Frontal cortex (tissue), 4 donors: ENCODE data around the gene CALML5. TPM values are rescaled to one million over a fixed set of nuclear protein-coding genes. Genes with fewer than 3 reads are reported as not detected.

ENCODE experiments used
- DNase-seq, 2 donors: peaks; one replicate each; pipeline ENCODE4 v3.0.0; 2012; ENCODE audit warnings: low spot score in 2 of 2
- FAIRE-seq: peaks from 2 replicates; lab custom pipeline; 2012; peaks lifted over from hg19 to GRCh38; lab: Jason Lieb, UNC
- total RNA-seq: library from RNA; depleted of rRNA; stranded (reverse); fragments of >200 nt; gene quantifications from one replicate; pipeline ENCODE4 v1.2.3, GENCODE V29; 2014
- donor health status: control.
- donor health status: control.
- donor health status: control.

The CALML5 gene
- total RNA-seq, 1 donor from 2014 or later: not detected

DNA sequence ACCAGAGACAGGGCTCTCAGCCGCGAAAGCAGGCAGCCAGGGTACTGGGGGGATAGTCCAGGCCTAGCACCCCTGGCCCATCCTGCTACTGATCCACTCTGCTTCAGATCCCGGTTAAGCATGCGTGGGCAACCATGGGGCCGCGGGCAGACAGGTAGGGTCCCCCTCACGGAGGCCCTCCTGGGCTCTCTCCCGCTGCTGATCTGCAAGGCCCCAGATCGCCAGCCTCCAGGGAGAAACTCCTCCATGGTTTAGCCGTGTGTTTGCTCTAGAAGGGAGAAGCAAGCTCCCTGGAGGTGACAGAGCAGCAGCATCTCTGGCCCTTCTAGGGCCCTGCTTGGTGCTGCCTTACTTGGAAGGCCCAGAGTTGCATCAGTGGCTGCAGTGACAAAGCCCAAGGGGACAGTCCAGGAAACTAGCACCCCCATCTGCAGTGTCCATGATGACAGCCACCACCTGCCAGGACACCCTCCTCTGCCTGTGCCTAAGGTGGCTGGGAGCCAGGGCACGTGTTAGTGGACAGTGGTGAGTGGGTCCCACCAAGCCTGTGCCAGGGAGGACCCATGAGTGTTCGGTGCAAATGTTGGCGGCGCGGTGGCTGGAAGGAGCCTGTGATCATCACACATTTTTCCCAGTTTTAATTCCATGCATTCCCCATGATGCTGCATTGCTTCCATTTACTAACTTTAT is 29.2 kb downstream of the CALML5 start:
- DNase-seq (no peak), FAIRE-seq (no peak)

- DNase-seq: no peak
- FAIRE-seq: no peak
Observed at GRCh38 chr10:5469353-5470061, 29.9 kb downstream of the CALML5 start.

DNA sequence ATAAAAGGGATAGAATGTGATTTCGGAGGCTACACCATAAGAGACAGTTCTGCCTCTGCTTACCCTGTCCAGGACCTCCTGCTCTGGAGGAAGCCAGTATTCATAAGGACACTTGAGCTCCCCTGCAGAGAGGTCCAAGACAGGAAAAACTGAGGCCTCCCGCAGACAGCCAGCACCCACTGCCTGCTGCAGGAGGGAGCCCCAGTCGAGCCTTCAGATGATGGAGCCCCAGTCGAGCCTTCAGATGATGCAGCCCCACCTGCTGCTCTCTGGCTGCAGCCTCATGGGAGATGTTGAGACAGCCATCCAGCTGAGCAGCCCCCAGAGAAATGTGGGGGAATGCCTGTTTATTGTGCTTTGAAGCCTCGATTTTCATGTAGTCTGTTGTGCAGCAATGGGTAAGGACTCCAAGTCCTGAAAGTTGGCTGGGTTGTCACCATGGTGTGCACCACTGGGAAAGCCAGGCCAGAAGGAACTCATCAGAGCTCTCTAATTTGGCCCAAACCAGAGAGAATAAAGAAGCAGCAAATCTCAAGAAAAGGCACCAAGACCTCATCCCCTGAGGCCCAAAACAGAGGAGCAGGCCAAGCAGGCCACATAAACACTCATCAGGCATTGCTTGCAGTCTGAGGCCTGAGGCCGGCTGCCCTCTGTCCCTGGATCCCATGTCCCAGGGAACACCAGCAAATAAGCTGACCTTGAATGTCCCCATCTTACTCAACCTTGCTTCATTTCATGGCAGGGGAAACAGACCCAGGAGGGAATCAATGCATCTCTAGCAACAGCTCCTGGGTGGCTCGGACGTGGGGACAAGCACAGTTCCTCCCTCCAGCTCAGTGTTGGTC is 30.9 kb downstream of the CALML5 start:
- no peak for DNase-seq
- FAIRE-seq: no peak

DNA sequence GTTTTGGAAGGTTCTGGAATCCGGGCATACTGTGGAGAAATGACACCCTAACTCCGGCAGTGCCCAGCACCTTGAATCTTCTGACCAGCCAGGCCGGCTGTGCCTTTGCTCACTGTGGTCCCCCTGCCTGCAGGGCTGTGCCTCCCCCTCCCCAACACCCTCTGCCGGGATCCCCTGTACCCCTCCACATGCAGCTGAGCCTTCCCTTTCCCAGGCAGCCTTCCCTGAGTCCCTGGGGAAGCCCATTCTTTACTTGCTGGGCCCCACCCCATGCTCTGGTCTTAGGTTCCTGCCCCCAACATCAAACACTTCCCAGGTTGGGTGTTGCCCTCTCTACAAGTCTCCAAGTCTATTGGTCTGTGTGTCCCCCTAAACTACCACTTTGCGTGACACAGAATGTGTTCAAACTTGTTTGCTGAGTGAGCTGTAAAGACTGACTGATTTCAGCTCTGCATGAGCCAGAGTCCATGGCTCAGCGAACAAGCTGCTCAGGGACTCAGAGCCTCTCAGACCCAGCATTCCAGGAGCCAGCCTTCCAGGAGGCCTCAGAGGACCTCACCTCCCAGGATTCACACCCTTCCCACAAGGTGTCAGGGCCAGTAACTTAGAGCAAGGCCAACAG is 31.6 kb downstream of the CALML5 start:
- no peak for FAIRE-seq
- DNase-seq: no peak

- no peak for FAIRE-seq
Observed at GRCh38 chr10:5467207-5467535, 32.2 kb downstream of the CALML5 start.

GRCh38 chr10:5466451-5467206 is 32.7 kb downstream of the CALML5 start:
- FAIRE-seq (no peak), DNase-seq (no peak)

More at GRCh38 chr10:5467207-5467535, 32.2 kb downstream of the CALML5 start:
- no peak for DNase-seq

- DNase-seq (no peak), FAIRE-seq (no peak)
Observed at GRCh38 chr10:5465976-5466450, 33.4 kb downstream of the CALML5 start.

DNA sequence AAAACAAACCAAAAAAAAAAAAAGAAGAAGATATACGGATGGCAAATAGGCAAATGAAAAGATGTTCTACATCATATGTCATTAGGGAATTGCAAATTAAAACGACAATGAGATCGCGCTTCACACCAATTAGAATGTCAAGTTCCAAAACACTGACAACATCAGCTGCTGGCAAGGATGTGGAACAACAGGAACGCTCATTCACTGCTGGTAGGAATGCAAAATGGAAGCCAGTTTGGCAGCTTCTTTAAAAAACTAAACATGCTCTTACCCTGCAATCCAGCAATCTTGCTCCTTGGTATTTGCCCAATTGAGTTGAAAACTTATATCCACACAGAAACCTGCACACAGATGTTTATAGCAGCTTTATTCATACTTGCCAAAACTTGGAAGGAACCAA is 34.8 kb downstream of the CALML5 start:
- FAIRE-seq (no peak), DNase-seq (no peak)

- DNase-seq (no peak), FAIRE-seq (no peak)
Observed at GRCh38 chr10:5462841-5463293, 36.5 kb downstream of the CALML5 start.

- FAIRE-seq (no peak), DNase-seq (no peak)
Observed at GRCh38 chr10:5461914-5462840, 37.2 kb downstream of the CALML5 start.

DNA sequence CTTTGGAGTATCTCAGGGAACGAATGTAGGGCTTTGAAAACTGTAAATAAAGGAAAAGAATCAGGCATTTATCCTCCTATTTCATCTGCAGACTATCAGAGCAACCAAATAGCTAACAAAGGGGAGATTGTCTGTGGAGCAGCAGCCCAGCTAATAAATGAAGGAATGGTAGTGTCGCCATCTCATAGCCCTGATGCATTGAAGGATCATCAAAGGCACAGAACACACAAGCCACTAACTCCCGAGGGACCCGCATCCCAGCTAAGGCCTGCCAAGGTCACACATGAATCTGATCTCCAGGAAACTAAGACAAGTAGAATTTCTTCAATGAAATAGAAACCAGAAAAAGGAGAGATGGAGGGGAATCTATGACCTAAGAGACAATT is 38.2 kb downstream of the CALML5 start:
- FAIRE-seq (no peak), DNase-seq (no peak)

DNA sequence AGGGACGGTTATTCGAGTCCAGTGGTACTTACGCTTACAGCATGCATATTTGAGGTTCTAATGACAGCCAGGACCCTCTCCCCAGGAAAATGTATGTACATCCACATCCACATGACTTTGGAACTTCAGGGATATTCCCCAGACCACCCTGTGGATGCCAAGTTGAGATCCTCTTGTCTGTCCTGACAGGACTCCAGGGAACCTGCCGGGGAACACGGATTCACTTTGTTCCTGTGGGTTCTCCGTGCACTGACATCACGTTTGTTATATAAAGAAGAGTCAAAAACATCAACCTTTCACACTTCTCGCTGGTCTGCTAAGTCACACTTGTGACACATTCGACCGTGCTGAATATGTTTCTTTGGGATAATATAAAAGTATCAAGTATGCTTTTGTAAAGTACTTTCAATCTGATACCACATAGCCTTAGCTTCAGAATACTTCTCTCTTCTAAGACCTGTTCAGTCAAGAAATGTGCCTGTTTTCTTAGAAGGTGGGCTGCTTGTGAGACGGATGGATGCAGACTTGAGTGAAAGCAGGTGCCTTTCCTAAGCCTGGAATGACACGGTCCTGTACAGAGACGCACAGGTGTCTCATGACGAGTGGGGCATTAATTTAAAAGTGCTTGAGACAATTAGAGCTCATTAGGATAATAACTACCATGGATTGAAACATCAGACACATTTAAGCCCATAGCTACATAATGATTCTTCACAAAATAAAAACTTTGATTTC is 38.7 kb downstream of the CALML5 start:
- DNase-seq: no peak
- FAIRE-seq: no peak

- FAIRE-seq (no peak), DNase-seq (no peak)
Observed at GRCh38 chr10:5458949-5459747, 40.2 kb downstream of the CALML5 start.

DNA sequence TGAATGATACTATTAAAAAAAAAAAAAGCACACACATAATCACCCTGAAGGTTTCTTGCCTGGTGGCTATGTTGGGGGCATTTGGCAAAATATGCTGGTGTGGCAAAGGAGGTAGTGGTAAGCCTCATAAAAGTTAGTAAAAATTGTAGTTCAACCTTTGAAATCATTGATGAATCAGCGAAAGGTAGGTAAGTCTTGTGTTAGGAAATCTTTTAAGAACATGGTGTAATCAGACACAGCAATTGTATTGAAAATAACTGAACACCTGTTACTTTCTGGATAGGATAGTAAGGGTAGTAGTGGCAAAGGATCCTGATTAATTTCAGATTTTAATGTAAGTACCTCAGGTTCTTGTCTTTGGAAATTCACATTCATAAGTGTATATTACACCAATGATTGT is 40.9 kb downstream of the CALML5 start:
- FAIRE-seq (no peak), DNase-seq (no peak)

DNA sequence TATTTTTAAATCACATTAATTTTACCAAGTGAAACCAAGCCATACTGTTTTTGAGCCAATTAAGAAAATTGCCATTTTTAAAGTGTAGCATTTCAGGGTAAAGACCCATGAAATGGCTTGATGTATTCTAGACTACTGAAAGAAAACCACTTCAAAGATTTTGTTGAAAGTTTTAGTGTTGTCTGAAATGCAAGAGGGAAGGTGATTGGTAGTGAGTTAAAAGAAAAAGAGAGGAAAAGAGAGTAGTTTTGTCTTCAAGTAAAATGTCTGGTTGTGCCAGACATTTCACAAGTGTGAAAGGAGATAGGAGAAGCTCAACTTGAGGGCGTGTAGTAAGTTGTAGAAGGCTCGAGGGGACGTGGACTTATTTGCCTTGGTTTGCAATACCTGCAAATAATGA is 41.6 kb downstream of the CALML5 start:
- DNase-seq: no peak
- no peak for FAIRE-seq

- no peak for DNase-seq
- no peak for FAIRE-seq
Observed at GRCh38 chr10:5456563-5456962, 42.8 kb downstream of the CALML5 start.
